Activated T-cell treated with anti-CD3 and anti-CD28 coated beads, Interleukin-2, amount 50 U/mL, for 48 hours (primary cell): ENCODE measurements around the gene DEFB125.
A peak's percentile ranks its signal among the peaks of the same experiment; 100 is the strongest.
"Not testable (repeated sequence)": the region's sequence is repeated elsewhere in the genome, so short reads cannot be mapped to it uniquely, and the experiment has no call there.

Experiments used
- DNase-seq, 2 experiments: peaks; one replicate each; pipeline ENCODE4 v3.0.0-alpha.2; 2020

The DEFB125 gene

GRCh38 chr20:87401-87800 is at the start of gene DEFB125:
TSS of gene DEFB125 (plus strand) at chr20:87672. CDS start at chr20:87710, 38 bp downstream.
- DNase-seq, result no peak

DNA sequence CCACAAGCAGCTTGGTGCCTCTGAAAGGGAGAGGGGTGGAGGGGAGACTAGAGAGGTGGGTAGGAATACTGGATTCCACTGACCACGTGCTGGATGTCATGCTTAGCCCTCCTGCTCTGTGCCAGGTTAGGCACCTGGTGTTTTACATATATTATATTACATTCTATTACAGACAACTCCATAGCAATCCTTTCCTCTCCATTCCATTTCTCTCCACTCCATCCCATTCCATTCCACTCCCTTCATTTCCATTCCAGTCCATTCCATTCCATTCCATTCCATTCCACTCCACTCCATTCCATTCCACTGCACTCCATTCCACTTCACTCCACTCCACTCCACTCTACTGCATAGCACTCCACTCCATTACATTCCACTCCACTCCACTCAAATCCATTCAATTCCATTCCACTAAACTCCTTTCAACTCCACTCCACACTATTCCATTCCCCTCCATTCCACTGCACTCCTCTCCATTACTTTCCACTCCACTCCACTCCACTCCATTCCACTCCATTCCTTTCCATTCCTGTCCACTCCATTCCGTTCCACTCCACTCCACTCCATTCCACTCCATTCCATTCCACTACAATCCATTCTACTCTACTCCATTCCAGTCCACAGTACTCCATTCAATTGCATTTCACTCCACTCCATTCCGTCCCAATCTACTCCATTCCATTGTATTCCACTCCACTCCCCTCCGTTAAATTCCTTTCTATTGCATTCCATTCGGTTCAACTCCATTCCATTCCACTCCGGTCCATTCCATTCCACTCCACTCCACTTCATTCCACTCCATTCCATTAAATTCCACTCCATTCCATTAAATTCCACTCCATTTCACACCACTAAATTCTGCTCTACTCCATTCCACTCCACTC is 27.2 kb upstream of the DEFB125 start:
- DNase-seq, result no peak

- no peak for DNase-seq
Measured at GRCh38 chr20:61230-61629, 26.2 kb upstream of the DEFB125 start.

GRCh38 chr20:61757-62156 is 25.7 kb upstream of the DEFB125 start:
- DNase-seq, result no peak

- no peak for DNase-seq
Measured at GRCh38 chr20:62487-62886, 25.0 kb upstream of the DEFB125 start.

DNA sequence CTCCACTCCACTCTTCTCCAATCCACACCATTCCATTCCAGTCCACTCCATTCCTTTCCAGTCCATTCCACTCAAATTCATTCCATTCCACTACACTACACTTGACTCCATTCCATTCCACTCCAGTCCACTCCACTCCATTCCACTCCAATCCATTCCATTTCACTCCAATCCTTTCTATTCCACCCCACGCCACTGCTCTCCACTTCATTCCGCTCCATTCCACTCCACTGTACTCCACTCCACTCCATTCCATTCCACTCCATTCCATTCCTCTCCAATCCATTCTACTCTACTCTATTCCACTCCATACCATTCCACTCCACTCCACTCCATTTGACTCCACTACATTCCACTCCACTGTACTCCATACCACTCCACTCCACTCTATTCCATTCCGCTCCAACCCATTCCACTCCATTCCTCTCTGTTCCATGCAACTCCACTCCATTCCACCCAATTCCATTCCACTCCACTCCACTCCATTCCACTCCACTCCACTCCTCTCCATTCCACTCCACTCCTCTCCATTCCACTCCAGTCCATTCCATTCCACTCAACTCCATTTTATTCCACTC is 23.4 kb upstream of the DEFB125 start:
- DNase-seq, result no peak

GRCh38 chr20:64766-65322 is 22.6 kb upstream of the DEFB125 start:
- no peak for DNase-seq

- no peak for DNase-seq
Measured at GRCh38 chr20:77231-77630, 10.2 kb upstream of the DEFB125 start.

DNA sequence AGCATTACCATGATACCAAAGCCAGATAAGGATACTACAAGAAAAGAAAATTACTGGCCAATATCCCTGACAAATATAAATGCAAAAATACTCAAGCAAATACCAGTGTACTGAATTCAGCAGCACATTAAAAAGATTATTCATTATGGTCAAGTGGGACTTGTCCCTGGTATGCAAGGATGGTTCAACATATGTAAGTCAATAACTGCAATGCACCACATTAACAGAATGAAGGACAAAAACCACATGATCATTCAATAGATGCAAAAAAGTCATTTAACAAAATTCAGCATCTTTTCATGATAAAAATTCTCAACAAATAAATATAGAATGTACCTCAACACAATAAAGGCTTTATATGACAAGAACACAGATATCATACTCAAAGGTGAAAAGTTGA is 9.1 kb upstream of the DEFB125 start:
- no peak for DNase-seq

GRCh38 chr20:79565-79964 is 7.9 kb upstream of the DEFB125 start:
- DNase-seq, result no peak

- DNase-seq, result no peak
Measured at GRCh38 chr20:90651-91050, 3.2 kb downstream of the DEFB125 start.

GRCh38 chr20:93641-94040 is 6.2 kb downstream of the DEFB125 start:
- DNase-seq, result no peak

GRCh38 chr20:95215-95614 is 7.7 kb downstream of the DEFB125 start:
- no peak for DNase-seq

DNA sequence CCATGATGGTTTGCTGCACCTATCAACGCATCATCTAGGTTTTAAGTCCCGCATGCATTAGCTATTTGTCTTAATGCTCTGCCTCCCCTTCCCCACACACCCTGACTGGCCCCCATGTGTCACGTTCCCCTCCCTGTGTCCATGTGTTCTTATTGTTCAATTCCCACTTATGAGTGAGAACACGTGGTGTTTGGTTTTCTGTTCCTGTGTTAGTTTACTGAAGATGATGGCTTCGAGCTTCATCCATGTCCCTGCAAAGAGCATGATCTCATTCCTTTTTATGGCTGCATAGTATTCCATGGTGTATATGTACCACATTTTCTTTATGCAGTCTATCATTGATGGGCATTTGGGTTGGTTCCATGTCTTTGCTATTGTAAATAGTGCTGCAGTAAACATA is 10.2 kb downstream of the DEFB125 start:
- not testable (repeated sequence) for DNase-seq

- no peak for DNase-seq
Measured at GRCh38 chr20:101975-102374, 14.5 kb downstream of the DEFB125 start.

DNA sequence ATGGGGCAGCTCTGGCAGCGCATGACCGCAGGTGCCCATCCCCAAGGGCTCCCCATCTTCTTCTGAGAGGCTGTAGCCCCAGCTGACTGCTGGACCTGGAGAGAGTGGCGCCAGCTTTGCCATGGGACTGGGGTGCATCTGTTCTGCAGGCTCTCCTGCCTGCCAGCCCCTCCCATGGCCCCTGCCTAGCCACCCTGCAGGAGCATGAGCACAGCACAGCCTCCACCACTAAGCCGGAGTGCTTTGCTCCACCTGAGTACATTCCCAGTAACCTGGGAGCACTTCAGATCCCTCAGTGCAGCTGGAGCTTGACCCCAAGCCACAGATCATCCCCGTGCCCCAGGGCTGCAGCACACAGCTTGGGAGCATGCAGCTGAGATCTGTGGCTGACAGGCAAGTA is 16.0 kb downstream of the DEFB125 start:
- DNase-seq, result no peak

DNA sequence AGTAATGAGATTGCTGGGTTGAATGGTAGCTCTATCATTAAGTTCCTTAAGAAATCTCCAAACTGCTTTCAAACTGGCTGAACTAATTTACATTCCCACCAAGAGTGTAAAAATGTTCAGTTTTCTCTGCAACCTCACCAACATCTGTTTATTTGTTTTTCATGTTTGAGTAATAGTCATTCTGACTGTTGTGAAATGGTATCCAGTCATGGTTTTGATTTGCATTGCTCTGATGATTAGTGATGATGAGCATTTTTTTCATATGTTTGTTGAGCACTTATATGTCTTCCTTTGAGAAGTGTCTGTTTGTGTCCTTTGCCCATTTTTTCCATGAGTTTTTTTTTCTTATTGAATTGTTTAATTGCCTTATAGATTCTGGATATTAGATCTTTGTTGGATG is 24.9 kb downstream of the DEFB125 start:
- no peak for DNase-seq

GRCh38 chr20:117518-117917 is 30.0 kb downstream of the DEFB125 start:
- DNase-seq, result no peak

DNA sequence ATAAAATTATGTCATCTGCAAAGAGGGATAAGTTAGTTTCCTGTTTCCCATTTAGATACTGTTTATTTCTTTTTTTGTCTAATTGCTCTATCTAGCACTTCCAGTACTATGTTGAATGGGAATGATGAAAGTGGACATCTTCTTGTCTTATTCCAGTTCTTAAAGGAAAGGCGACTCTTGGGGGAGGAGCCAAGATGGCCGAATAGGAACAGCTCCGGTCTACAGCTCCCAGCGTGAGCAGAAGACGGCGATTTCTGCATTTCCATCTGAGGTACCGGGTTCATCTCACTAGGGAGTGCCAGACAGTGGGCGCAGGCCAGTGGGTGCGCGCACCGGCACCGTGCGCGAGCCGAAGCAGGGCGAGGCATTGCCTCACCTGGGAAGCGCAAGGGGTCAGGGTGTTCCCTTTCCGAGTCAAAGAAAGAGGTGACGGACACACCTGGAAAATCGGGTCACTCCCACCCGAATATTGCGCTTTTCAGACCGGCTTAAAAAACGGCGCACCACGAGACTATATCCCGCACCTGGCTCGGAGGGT is 42.4 kb downstream of the DEFB125 start:
- not testable (repeated sequence) for DNase-seq

- DNase-seq, result peak; percentile 24 to 37
Measured at GRCh38 chr20:137668-138490, 50.4 kb downstream of the DEFB125 start.

DNA sequence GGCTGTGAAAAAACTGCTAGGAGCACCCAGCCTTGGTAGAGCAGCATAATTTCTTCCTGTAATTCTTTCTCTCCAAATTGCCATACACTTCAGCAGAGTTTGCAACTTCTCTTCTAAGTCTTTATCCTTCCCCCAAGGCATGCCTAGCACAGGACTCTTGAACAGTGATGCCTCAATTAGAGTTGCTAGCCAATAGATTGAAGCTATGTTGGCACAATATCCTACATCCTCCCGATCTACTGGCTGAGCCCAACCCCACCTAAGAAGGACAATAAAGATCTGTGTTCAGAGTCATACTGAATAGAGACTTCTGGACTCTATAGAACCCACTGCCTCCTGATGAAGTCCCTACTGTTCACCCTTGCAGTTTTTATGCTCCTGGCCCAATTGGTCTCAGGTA is 54.8 kb downstream of the DEFB125 start, which contains the start of gene DEFB126:
TSS of gene DEFB126 (plus strand) at position 301 of the 400 bp plus-strand sequence. CDS start at position 340, 39 bp downstream.
- DNase-seq, result no peak

GRCh38 chr20:145877-146276 is 58.4 kb downstream of the DEFB125 start:
- no peak for DNase-seq
